ENCODE results near the gene HECW1. TPM values are rescaled to one million over a fixed set of nuclear protein-coding genes. Genes with fewer than 3 reads are reported as not detected.
"Not testable (repeated sequence)": the region's sequence is repeated elsewhere in the genome, so short reads cannot be mapped to it uniquely, and the experiment has no call there.

Gene HECW1
- total RNA-seq, 1 experiment from 2014 or later, result 35.3 TPM

GRCh38 chr7:43550427-43550826, 438.0 kb downstream of the HECW1 start:
- no peak for DNase-seq (ENCODE audit: low read depth)
- in situ Hi-C loops (cut with HindIII; ENCODE audit: low pct_unique_long_range_greater_than_20kb, low sequenced_read_pairs), result no loop called here

DNA sequence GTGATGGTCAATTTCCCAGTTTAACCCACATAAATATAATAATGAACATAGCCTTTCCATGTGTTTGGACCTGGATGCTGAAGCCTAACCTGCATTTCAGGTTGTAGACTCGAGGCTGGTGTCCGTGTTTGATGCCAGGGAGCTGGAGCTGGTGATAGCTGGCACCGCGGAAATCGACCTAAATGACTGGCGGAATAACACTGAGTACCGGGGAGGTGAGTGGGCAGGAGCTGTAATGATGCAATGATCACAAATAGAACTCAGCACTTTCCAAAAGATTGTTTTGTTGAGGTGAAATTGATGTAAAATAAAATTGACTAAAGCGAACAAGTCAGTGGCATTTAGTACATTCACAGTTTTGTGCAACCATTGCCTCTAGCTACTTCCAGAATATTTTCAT, 439.7 kb downstream of the HECW1 start:
- in situ Hi-C loops (cut with HindIII; ENCODE audit: low pct_unique_long_range_greater_than_20kb, low sequenced_read_pairs), result no loop called here
- DNase-seq (ENCODE audit: low read depth), result no peak

DNA sequence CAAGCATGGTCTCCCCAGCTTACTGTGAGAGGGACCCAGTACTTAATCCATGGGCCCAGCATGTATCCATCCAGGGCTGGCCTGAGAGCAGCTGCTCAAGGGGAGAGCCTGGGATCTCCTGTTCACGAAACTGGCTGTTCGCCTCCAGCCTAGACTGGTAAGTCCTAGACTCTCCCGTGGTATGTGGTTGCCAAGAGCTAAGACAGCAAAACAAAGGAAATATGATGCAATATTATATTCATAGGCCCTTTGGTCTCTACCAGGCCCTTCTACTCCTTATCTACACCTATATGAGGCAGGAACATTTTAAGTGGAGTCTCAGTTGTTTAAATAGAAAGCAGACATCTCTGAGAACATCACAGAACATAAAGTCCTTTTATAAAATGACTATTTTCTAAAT, 441.6 kb downstream of the HECW1 start:
- no peak for DNase-seq (ENCODE audit: low read depth)
- in situ Hi-C loops (cut with HindIII; ENCODE audit: low pct_unique_long_range_greater_than_20kb, low sequenced_read_pairs), result no loop called here

GRCh38 chr7:43554423-43554822, 442.0 kb downstream of the HECW1 start:
- DNase-seq (ENCODE audit: low read depth), result no peak
- in situ Hi-C loops (cut with HindIII; ENCODE audit: low pct_unique_long_range_greater_than_20kb, low sequenced_read_pairs), result no loop called here

- in situ Hi-C loops (cut with HindIII; ENCODE audit: low pct_unique_long_range_greater_than_20kb, low sequenced_read_pairs), result no loop called here
- no peak for DNase-seq (ENCODE audit: low read depth)
Observed at GRCh38 chr7:43557831-43558495, 445.5 kb downstream of the HECW1 start.

DNA sequence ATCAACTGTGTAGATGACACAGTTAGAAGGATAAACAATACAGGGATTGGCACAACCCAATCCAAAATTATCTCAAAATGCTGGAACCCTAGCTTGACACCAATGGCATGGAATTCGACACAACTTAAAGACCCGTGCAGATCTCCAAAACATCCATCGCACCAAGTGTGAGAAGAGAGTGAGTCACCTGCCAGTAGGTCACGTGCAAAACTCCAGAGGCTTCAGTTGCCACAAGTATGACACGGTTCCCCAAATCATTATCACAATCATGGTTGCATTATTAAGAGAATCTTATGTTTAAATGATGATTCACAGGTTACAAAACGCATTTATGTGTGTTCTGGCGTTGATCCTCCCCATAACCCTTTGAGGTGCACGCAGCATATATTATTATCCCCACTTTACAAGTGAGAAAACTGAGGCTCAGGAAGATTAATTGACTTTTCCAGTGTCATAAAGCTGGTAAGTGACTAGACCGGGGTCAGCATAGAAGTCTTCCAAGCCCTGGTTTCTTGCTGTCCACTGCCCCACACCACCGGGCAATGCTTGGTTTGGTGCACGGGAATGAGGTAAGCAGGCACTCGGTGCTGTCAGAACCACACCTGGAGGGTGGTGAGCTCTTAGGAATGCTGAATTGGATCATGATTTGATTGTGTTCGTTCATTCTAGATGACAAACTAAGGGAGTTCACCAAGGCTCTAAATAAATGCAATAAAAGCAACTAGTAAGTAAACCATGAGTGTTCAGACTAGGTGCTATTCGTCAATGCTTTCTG, 446.9 kb downstream of the HECW1 start:
- no peak for DNase-seq (ENCODE audit: low read depth)
- in situ Hi-C loops (cut with HindIII; ENCODE audit: low pct_unique_long_range_greater_than_20kb, low sequenced_read_pairs), result no loop called here

DNA sequence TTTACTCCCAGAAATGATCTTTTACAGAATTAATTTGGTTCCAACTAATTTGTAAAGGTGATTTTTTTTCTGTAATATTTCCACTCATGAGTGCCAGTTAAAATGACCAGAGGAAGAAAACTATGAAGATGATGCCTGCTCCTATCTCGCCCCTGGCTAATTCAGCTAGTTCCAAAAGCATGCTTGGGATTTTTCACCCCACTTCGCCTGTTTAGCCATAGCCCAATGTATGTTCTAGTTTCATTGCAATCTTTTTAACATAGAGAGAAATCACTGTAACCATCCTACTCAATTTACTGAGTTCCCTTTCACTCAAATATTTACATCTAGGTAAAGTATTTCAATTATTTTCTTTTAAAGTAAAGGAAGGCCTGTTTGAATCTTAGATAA, 447.5 kb downstream of the HECW1 start:
- in situ Hi-C loops (cut with HindIII; ENCODE audit: low pct_unique_long_range_greater_than_20kb, low sequenced_read_pairs), result no loop called here

DNA sequence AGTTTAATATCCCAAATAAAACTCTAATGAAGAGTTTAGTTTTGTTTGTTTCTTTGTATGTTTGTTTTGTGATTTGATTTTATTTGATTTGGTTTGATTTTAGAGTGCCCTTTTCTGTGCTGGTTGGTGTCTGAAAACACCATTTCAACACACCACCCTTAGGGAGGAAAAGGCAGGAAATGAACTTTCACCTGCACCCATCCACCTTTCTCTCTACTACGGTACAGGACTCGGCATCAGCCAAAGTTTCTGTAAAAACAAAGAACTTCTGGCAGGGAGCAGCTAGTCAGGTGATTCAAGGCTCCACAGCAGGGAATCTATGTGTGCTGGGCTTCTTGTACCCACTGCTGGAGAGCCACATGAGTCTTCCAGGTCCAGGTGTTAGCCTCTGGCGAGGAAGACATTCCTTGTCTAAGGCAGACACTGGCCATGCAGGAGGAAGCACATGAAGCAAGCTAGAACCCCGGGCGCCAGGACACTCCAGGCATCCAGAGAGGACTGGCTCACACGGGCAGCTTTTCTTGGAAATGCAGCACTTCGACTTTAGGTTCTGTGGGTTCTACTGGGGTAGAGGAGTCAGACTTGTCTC, 448.4 kb downstream of the HECW1 start:
- no peak for DNase-seq (ENCODE audit: low read depth)
- in situ Hi-C loops (cut with HindIII; ENCODE audit: low pct_unique_long_range_greater_than_20kb, low sequenced_read_pairs), result no loop called here

More for the DNA sequence above, 447.5 kb downstream of the HECW1 start:
- DNase-seq (ENCODE audit: low read depth), result no peak

DNA sequence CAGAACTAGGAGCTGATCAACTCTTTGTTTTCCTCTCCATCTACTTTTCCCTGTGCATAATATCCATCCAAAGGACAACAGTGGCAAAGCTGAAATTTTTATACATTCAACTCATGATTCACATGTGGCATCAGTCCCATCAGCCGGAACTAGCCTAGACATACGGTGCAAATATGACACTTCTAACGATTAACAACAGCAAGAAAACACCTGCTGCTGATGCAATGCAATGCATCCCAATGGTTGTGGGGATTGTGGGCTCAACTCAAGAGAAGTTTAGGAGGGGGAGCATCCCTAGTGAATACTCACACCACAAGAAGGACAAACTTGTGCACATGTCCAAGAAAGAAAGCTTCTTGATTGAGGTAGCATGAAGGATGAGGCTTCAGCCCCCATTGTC, 449.9 kb downstream of the HECW1 start:
- no peak for DNase-seq (ENCODE audit: low read depth)
- in situ Hi-C loops (cut with HindIII; ENCODE audit: low pct_unique_long_range_greater_than_20kb, low sequenced_read_pairs), result no loop called here

GRCh38 chr7:43565786-43566185, 453.3 kb downstream of the HECW1 start:
- in situ Hi-C loops (cut with HindIII; ENCODE audit: low pct_unique_long_range_greater_than_20kb, low sequenced_read_pairs), result no loop called here
- no peak for DNase-seq (ENCODE audit: low read depth)

GRCh38 chr7:43568529-43568928, 456.1 kb downstream of the HECW1 start:
- no peak for DNase-seq (ENCODE audit: low read depth)
- in situ Hi-C loops (cut with HindIII; ENCODE audit: low pct_unique_long_range_greater_than_20kb, low sequenced_read_pairs), result no loop called here

DNA sequence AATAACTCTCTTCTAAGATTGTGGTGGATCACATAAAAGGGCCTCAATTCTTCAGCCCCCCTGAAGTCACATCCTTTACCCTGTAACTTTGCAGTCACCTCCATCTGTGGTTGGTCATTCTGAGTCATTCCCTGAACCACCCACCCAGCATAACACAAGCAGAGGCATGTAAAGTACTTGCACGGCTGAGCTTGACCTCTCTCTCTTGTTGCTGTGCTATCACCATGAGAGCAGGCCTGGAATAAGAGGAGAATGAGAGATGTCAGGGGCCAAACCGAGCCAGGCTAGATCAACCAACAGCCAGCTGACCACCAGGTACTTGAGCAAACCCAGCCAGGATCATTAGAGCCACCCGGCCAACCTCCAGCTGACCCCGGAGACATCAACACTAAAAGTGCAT, 457.0 kb downstream of the HECW1 start:
- DNase-seq (ENCODE audit: low read depth), result peak; percentile 57
- in situ Hi-C loops (cut with HindIII; ENCODE audit: low pct_unique_long_range_greater_than_20kb, low sequenced_read_pairs), result no loop called here

DNA sequence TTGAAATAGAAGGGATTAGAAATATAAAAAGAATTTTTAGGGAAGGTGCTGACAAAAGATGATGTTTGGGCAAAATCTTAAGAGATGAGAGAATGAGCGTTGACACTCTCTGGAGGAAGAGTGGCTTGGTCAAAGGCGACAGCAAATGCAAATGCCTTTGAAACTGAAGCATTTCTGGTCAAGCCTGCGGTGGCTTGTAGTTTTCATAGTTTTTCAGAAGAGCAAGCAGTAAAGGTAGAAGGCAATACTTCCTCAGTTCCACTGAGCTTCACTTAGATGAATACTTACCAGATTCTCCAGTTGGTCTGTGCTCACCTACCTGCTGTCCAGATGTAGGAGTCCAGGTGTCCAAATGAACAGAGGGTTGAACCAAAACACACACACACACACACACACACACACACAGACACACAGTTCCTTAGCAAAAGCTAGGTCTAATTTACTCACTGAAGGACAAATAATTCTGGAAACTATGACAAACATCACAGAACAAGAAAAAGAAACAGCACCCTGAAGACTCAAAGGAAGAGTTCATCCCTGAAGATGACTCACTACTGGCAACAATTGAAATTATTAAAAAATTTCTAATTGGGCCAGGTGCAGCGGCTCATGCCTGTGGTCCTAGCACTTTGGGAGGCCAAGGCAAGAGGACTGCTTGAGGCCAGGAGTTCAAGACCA, 458.4 kb downstream of the HECW1 start:
- DNase-seq (ENCODE audit: low read depth), result no peak
- in situ Hi-C loops (cut with HindIII; ENCODE audit: low pct_unique_long_range_greater_than_20kb, low sequenced_read_pairs), result no loop called here

GRCh38 chr7:43572516-43573049, 460.1 kb downstream of the HECW1 start:
- in situ Hi-C loops (cut with HindIII; ENCODE audit: low pct_unique_long_range_greater_than_20kb, low sequenced_read_pairs), result no loop called here
- peak; percentile 78 for DNase-seq (ENCODE audit: low read depth)

DNA sequence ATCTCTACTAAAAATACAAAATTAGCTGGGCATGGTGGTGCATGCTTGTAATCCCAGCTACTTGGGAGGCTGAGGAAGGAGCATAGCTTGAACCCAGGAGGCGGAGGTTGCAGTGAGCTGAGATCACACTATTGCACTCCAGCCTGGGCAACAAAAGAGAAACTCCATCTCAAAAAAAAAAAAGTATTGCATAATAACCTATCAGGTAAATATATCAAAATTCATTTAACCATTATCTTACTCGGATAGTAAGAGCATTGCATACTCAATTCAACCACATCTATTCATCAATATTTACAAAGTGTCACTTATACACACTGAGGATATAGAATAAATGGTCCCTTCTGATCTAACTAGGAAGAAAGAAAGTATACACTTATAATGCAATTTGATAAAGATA, 461.4 kb downstream of the HECW1 start:
- in situ Hi-C loops (cut with HindIII; ENCODE audit: low pct_unique_long_range_greater_than_20kb, low sequenced_read_pairs); DNase-seq (ENCODE audit: low read depth): not testable (repeated sequence)

DNA sequence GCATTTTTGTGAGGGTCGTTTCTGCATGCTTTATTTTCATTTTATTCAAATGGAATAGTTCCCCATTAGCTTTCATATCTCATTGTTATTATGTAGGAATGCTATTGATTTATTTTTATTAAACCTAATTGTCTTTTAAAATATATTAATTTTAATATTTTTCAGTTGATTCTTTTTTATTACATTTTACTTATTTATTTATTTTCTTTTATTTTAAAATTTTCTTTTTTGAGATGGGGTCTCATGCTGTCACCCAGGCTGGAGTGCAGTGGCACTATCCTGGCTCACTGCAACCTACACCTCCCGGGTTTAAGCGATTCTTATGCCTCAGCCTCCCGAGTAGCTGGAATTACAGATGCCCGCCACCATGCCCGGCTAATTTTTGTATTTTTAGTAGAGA, 463.1 kb downstream of the HECW1 start:
- in situ Hi-C loops (cut with HindIII; ENCODE audit: low pct_unique_long_range_greater_than_20kb, low sequenced_read_pairs), result no loop called here
- no peak for DNase-seq (ENCODE audit: low read depth)

DNA sequence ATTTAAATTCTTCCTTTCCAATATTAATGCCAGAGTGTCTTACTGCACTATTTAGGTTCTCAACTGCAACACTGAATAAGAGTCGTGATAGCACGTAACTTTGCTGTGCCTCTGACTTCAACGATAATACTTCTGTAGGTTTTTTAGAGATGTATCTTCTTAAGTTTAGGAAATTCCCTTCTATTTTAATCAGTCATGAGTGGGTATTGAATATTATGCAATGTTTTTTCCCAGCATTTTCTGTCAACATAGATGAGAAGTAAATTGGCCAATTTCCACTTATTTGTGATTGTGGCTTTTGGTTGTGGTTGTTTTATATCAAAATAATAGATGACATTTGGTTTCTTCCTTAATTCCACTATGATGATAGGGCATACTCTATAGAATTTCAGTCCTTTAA, 463.8 kb downstream of the HECW1 start:
- no peak for DNase-seq (ENCODE audit: low read depth)
- in situ Hi-C loops (cut with HindIII; ENCODE audit: low pct_unique_long_range_greater_than_20kb, low sequenced_read_pairs), result no loop called here

DNA sequence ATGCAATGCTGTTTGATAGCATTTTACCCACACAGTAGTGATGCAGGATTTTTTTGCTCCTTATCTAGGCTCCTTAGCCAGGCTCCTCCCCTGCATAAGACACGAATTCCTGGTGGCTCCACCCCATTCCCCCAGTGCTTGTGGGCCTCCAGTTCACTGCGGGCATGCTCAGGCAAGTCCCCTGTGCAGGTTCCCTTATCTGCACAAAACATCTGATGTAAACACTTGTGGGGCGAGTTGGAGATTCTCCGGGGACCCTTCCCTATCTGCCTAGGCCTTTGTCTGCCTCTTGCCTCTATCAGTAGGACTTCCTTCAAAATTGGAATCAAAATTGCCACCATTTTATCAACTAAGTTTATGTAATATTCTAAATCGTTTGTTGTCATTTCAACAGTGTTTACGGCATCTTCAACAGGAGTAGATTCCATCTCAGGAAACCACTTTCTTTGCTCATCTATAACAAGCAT, 465.1 kb downstream of the HECW1 start:
- in situ Hi-C loops (cut with HindIII; ENCODE audit: low pct_unique_long_range_greater_than_20kb, low sequenced_read_pairs), result no loop called here
- DNase-seq (ENCODE audit: low read depth), result peak; percentile 54

Measured in Caki2 (cell line).